Osteoblast (primary cell): ENCODE data around the gene OR7G3. TPM values are rescaled to one million over a fixed set of nuclear protein-coding genes. Genes with fewer than 3 reads are reported as not detected.

ENCODE experiments used
- DNase-seq: peaks from one replicate; pipeline ENCODE4 v3.0.0; 2011; ENCODE audit warnings: low spot score, mixed read lengths; ENCODE audit not compliant: insufficient read length; ENCODE audit errors: missing footprints
- H2AFZ ChIP-seq: 2 replicates; pipeline ENCODE4 v1.6.0; 2011; ENCODE audit warnings: mild to moderate bottlenecking, low read length
- H3K27ac ChIP-seq: 2 replicates; pipeline ENCODE4 v1.5.1; 2011; ENCODE audit warnings: mild to moderate bottlenecking, low read depth, low read length, moderate library complexity
- H3K27me3 ChIP-seq: 2 replicates; pipeline ENCODE4 v1.6.0; 2012; ENCODE audit warnings: mild to moderate bottlenecking, control low read depth, inconsistent platforms, low read length, moderate library complexity; ENCODE audit not compliant: insufficient read depth
- H3K36me3 ChIP-seq: 2 replicates; pipeline ENCODE4 v1.5.1; 2011; ENCODE audit warnings: mild to moderate bottlenecking, low read length, control low read depth, moderate library complexity; ENCODE audit not compliant: insufficient read depth
- H3K4me1 ChIP-seq: 2 replicates; pipeline ENCODE4 v1.5.1; 2011; ENCODE audit warnings: mild to moderate bottlenecking, low read length, control low read depth, moderate library complexity; ENCODE audit not compliant: insufficient read depth
- H3K4me2 ChIP-seq: 2 replicates; pipeline ENCODE4 v1.6.0; 2011; ENCODE audit warnings: mild to moderate bottlenecking, low read length; ENCODE audit not compliant: insufficient read depth
- H3K4me3 ChIP-seq: fragments of 200-600 bp; sonication (generic); 3 replicates; pipeline ENCODE4 v1.5.1; 2012; ENCODE audit warnings: mild to moderate bottlenecking, low read length, inconsistent platforms; ENCODE audit not compliant: insufficient read depth
- H3K79me2 ChIP-seq: 2 replicates; pipeline ENCODE4 v1.6.0; 2012; ENCODE audit warnings: mild to moderate bottlenecking, low read length, control low read depth, inconsistent platforms; ENCODE audit not compliant: insufficient read depth
- H3K9me3 ChIP-seq: 2 replicates; pipeline ENCODE4 v1.5.1; 2011; ENCODE audit warnings: low read depth, low read length, control low read depth
- H4K20me1 ChIP-seq: 2 replicates; pipeline ENCODE4 v1.6.0; 2012; ENCODE audit warnings: mild to moderate bottlenecking, low read length, control low read depth; ENCODE audit not compliant: insufficient read depth
- CTCF ChIP-seq: IDR thresholded peaks from 2 replicates; pipeline ENCODE4 v1.5.1; 2011; ENCODE audit warnings: mild to moderate bottlenecking, low read depth, low read length, moderate library complexity; ENCODE audit errors: extremely low read depth
- total RNA-seq: library from RNA; depleted of rRNA; stranded (reverse); fragments of >200 nt; gene quantifications from 2 replicates; pipeline ENCODE4 v1.2.3, GENCODE V29; 2012

Gene OR7G3
- total RNA-seq, 1 donor: not detected

- Histone ChIP-seq H3K27me3 (no peaks in the 10 kb centered on the region), H2AFZ (peak overlapping the region; percentile 94), H4K20me1 (peaks cover 3% of the 10 kb centered on the region), H3K36me3 (no peaks in the 10 kb centered on the region), H3K4me1 (peaks cover 9% of the 10 kb centered on the region), H3K9me3 (no peaks in the 10 kb centered on the region), H3K4me3 (peak overlapping the region; percentile 87), H3K79me2 (peaks cover 44% of the 10 kb centered on the region), H3K27ac (peak overlapping the region; percentile 87), H3K4me2 (peak overlapping the region; percentile 85)
- DNase-seq: no peak
- TF ChIP-seq CTCF: no peak
These were observed 12.9 kb upstream of the OR7G3 start for GRCh38 chr19:9139609-9140158.

- H3K4me2 ChIP-seq: no peak overlapping the region
- TF ChIP-seq CTCF: no peak
- no peak for DNase-seq
These were observed 5.7 kb upstream of the OR7G3 start for GRCh38 chr19:9132422-9132821.

GRCh38 chr19:9130965-9131364, 4.2 kb upstream of the OR7G3 start:
- TF ChIP-seq CTCF: no peak
- Histone ChIP-seq H3K4me3 (no peak overlapping the region), H3K27ac (no peak overlapping the region), H4K20me1 (no peaks in the 10 kb centered on the region), H3K4me1 (no peaks in the 10 kb centered on the region), H3K4me2 (no peak overlapping the region), H3K79me2 (no peaks in the 10 kb centered on the region), H2AFZ (no peak overlapping the region), H3K36me3 (no peaks in the 10 kb centered on the region), H3K9me3 (no peaks in the 10 kb centered on the region), H3K27me3 (no peaks in the 10 kb centered on the region)
- no peak for DNase-seq

More at GRCh38 chr19:9132422-9132821, 5.7 kb upstream of the OR7G3 start:
- Histone ChIP-seq H3K9me3 (no peaks in the 10 kb centered on the region), H3K4me3 (no peak overlapping the region), H3K27me3 (no peaks in the 10 kb centered on the region), H3K4me1 (no peaks in the 10 kb centered on the region), H3K36me3 (no peaks in the 10 kb centered on the region), H3K27ac (no peak overlapping the region), H2AFZ (no peak overlapping the region), H3K79me2 (no peaks in the 10 kb centered on the region), H4K20me1 (no peaks in the 10 kb centered on the region)

- Histone ChIP-seq H3K27ac (no peak overlapping the region), H4K20me1 (no peaks in the 10 kb centered on the region), H3K27me3 (no peaks in the 10 kb centered on the region)
These were observed 1.4 kb upstream of the OR7G3 start for GRCh38 chr19:9128171-9128570.

More at GRCh38 chr19:9128171-9128570, 1.4 kb upstream of the OR7G3 start:
- no peak overlapping the region for H3K4me2 ChIP-seq
- no peak overlapping the region for H2AFZ ChIP-seq
- no peak for TF ChIP-seq CTCF
- H3K9me3 ChIP-seq: no peaks in the 10 kb centered on the region
- no peaks in the 10 kb centered on the region for H3K4me1 ChIP-seq
- no peaks in the 10 kb centered on the region for H3K79me2 ChIP-seq
- no peak for DNase-seq
- H3K36me3 ChIP-seq: no peaks in the 10 kb centered on the region
- no peak overlapping the region for H3K4me3 ChIP-seq
